ENCODE data around the gene PARP4.
"Not testable (repeated sequence)": the region's sequence is repeated elsewhere in the genome, so short reads cannot be mapped to it uniquely, and the experiment has no call there.

DNA sequence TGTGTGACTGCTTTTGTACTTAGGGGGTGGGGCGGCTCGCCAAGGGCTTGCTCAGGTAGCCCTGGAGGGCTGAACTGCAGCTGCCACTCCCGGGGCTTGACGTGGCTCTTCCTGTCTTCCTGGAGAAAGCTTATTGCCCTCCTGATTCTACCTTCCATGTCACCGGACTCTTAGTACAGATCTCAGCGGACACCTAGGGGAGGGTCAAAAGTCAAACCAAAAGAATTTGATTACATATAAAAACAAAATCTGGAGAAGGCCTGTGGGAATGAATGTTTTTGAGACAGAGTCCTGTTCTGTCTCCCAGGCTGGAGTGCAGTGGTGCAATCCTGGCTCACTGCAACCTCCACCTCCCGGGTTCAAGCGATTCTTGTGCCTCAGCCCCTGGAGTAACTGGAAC lies 24.5 kb downstream of the PARP4 start:
- TF ChIP-seq RAD21 (conservative IDR thresholded peaks at IDR 0.05 in 1 of 2, IDR thresholded peaks at IDR 0.05 in 1 of 2); POLR2AphosphoS2 (conservative IDR thresholded peaks at IDR 0.05; ENCODE audit: low read length): not testable (repeated sequence)
- TF ChIP-seq, protein P1, sequence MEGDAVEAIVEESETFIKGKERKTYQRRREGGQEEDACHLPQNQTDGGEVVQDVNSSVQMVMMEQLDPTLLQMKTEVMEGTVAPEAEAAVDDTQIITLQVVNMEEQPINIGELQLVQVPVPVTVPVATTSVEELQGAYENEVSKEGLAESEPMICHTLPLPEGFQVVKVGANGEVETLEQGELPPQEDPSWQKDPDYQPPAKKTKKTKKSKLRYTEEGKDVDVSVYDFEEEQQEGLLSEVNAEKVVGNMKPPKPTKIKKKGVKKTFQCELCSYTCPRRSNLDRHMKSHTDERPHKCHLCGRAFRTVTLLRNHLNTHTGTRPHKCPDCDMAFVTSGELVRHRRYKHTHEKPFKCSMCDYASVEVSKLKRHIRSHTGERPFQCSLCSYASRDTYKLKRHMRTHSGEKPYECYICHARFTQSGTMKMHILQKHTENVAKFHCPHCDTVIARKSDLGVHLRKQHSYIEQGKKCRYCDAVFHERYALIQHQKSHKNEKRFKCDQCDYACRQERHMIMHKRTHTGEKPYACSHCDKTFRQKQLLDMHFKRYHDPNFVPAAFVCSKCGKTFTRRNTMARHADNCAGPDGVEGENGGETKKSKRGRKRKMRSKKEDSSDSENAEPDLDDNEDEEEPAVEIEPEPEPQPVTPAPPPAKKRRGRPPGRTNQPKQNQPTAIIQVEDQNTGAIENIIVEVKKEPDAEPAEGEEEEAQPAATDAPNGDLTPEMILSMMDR (IDR thresholded peaks at IDR 0.05), result not testable (repeated sequence)

Measured in A549 (cell line).